Endodermal cell (in vitro differentiated cells): ENCODE data around the gene ZBTB20. TPM values are rescaled to one million over a fixed set of nuclear protein-coding genes. Genes with fewer than 3 reads are reported as not detected.

Experiments used
- DNase-seq: peaks from one replicate; pipeline ENCODE4 v3.0.0-alpha.2; 2017
- H3K27ac ChIP-seq: 2 replicates; pipeline ENCODE4 v1.5.1; 2013; ENCODE audit warnings: mild to moderate bottlenecking, low read depth, low read length, moderate library complexity
- H3K27me3 ChIP-seq: 2 replicates; pipeline ENCODE4 v1.6.1; 2013; ENCODE audit warnings: mild to moderate bottlenecking, low read length, moderate library complexity; ENCODE audit not compliant: insufficient read depth, control insufficient read depth, poor library complexity, severe bottlenecking
- H3K36me3 ChIP-seq: 2 replicates; pipeline ENCODE4 v1.7.0; 2013; ENCODE audit warnings: mild to moderate bottlenecking, low read length, moderate library complexity; ENCODE audit not compliant: control insufficient read depth, insufficient read depth
- H3K4me1 ChIP-seq: one replicate; pipeline ENCODE4 v1.7.0; 2013; ENCODE audit warnings: low read length; ENCODE audit not compliant: control insufficient read depth, insufficient read depth
- H3K4me3 ChIP-seq: 2 replicates; pipeline ENCODE4 v1.5.1; 2013; ENCODE audit warnings: mild to moderate bottlenecking, low read length, moderate library complexity
- H3K9ac ChIP-seq: 2 replicates; pipeline ENCODE4 v1.6.1; 2013; ENCODE audit warnings: mild to moderate bottlenecking, low read length, moderate library complexity; ENCODE audit not compliant: poor library complexity, severe bottlenecking; ENCODE audit errors: extremely low read depth
- H3K9me3 ChIP-seq: 2 replicates; pipeline ENCODE4 v1.6.1; 2013; ENCODE audit warnings: mild to moderate bottlenecking, low read length, moderate library complexity; ENCODE audit not compliant: control insufficient read depth
- H3K27ac Mint-ChIP-seq: 2 replicates; pipeline ENCODE4 v1.8.0; 2020; ENCODE audit warnings: mixed read lengths
- H3K27me3 Mint-ChIP-seq: 2 replicates; pipeline ENCODE4 v1.8.0; 2021; ENCODE audit warnings: mild to moderate bottlenecking, mixed read lengths; ENCODE audit not compliant: insufficient read depth
- H3K36me3 Mint-ChIP-seq: 2 replicates; pipeline ENCODE4 v1.8.0; 2020; ENCODE audit warnings: low read depth, mixed read lengths
- H3K4me1 Mint-ChIP-seq: 2 replicates; pipeline ENCODE4 v1.8.0; 2020; ENCODE audit warnings: mixed read lengths
- H3K4me3 Mint-ChIP-seq: 2 replicates; pipeline ENCODE4 v1.8.0; 2020; ENCODE audit warnings: mild to moderate bottlenecking, moderate library complexity, mixed read lengths
- H3K9me3 Mint-ChIP-seq: 2 replicates; pipeline ENCODE4 v1.8.0; 2020; ENCODE audit warnings: mild to moderate bottlenecking, mixed read lengths
- CTCF ChIP-seq: fragments of 200-600 bp; sonication (generic); conservative IDR thresholded peaks from 2 replicates; pipeline ENCODE4 v1.5.0; 2021; ENCODE audit warnings: antibody characterized with exemption, mild to moderate bottlenecking
- WGBS, 2 experiments: methylation state at CpG; one replicate each; pipeline versions ENCODE4 v1.1.5 to v1.1.7; 2013; ENCODE audit warnings: missing lambda C conversion rate in 2 of 2, mixed read lengths in 1 of 2; ENCODE audit not compliant: insufficient coverage in 1 of 2, insufficient read length in 1 of 2; 5-methylcytosine and 5-hydroxymethylcytosine counted together
- total RNA-seq, 2 donors: library from RNA; stranded (reverse); fragmentation: NEBNext Ultra II Directional in 1 of 2; extraction: Animal tissue kit (Norgen Biotek cat#: 25700) in 1 of 2; gene quantifications; 2 replicates in 1 of 2; 3 replicates in 1 of 2; pipeline ENCODE4 v1.2.1, GENCODE V29; 2021

The ZBTB20 gene
- total RNA-seq, 2 donors from 2014 or later = 1.6 to 2.9 TPM

DNA sequence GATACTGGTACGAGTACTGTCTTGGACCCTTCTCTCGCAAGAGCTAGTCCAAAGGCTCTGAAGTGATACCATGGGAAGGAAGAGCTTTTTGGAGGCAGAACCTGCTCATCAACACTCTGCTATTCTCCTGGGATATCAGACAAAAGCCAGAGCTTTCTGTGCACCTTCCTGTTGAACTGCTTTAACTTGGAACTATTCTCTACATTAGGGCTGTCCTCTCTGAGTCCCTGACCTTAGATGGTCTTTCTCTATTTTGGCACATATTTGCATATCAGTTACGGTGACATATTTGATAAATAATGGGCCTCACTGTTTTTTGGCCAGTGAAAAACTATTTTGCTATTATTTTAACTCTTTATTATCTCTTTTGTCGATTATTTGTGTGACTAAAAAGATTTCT lies 706.4 kb downstream of the ZBTB20 start:
- no peak overlapping the region for H3K27ac ChIP-seq
- H3K9me3 Mint-ChIP-seq = no peaks in the 10 kb centered on the region
- H3K36me3 Mint-ChIP-seq = no peaks in the 10 kb centered on the region
- H3K36me3 ChIP-seq = no peaks in the 10 kb centered on the region
- TF ChIP-seq CTCF = no peak
- H3K9ac ChIP-seq = no peak overlapping the region
- H3K4me1 ChIP-seq = no peaks in the 10 kb centered on the region
- H3K4me1 Mint-ChIP-seq = peaks cover 4% of the 10 kb centered on the region
- H3K4me3 Mint-ChIP-seq = no peak overlapping the region
- H3K27me3 ChIP-seq = no peaks in the 10 kb centered on the region
- H3K9me3 ChIP-seq = no peaks in the 10 kb centered on the region
- 85 to 94% methylated on average over 2 to 3 of the region's 4 CpGs for WGBS, 2 experiments
- H3K27ac Mint-ChIP-seq = no peak overlapping the region
- H3K4me3 ChIP-seq = no peak overlapping the region
- no peak for DNase-seq
- H3K27me3 Mint-ChIP-seq = no peaks in the 10 kb centered on the region

DNA sequence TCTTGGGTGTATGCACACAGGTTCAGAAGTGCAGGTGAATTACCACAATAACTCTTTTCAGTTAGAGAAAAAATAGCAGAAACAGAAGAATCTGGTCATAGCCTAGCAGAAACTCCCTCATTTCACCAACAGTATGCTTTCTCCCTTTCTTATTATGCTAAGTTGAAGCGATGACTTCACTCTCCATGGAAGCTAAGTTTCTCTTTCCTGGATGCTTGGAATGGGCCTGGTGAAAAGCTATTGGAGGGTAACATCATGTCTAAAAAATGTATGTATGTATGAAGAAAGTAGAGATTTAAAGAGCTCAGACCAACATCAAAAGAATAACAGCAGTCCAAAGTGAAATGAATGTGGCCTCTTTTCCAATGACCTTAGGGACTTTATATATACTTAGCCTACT lies 707.8 kb downstream of the ZBTB20 start:
- Histone ChIP-seq H3K27me3 (no peaks in the 10 kb centered on the region), H3K9ac (no peak overlapping the region), H3K4me1 (no peaks in the 10 kb centered on the region), H3K36me3 (no peaks in the 10 kb centered on the region), H3K4me3 (no peak overlapping the region), H3K9me3 (no peaks in the 10 kb centered on the region), H3K27ac (no peak overlapping the region)
- peaks cover 4% of the 10 kb centered on the region for H3K4me1 Mint-ChIP-seq
- WGBS, 2 experiments = 85% methylated on average over 1 of the region's 1 CpG; no CpG with 5 or more reads in 1 of the 2 experiments
- no peaks in the 10 kb centered on the region for H3K27me3 Mint-ChIP-seq
- H3K36me3 Mint-ChIP-seq = no peaks in the 10 kb centered on the region
- no peak overlapping the region for H3K4me3 Mint-ChIP-seq
- no peak for TF ChIP-seq CTCF
- no peaks in the 10 kb centered on the region for H3K9me3 Mint-ChIP-seq
- no peak overlapping the region for H3K27ac Mint-ChIP-seq
- DNase-seq = no peak

DNA sequence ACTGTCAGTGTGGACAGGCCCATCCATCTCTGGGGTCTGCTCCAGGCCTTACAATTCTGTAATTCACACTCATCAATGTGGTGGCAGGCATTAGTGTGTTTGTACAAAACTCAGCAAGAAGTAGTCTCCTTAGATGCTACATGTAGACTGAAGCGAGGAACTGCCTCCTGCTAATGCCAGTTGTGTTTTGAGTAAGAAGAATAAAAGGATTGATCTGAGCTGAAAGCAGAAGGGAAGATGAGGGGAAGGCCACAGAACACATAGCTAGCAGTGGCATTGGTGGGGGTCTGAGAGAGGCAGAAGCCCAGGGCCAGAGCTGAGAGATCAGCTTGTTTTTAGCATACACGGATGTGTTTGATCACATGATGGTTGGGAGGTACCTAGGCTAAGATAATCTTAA lies 709.2 kb downstream of the ZBTB20 start:
- WGBS, 2 experiments = 91 to 93% methylated on average over 2 of the region's 2 CpGs
- peaks cover 4% of the 10 kb centered on the region for H3K4me1 Mint-ChIP-seq
- H3K27me3 ChIP-seq = no peaks in the 10 kb centered on the region
- H3K36me3 ChIP-seq = no peaks in the 10 kb centered on the region
- H3K27ac Mint-ChIP-seq = no peak overlapping the region
- H3K36me3 Mint-ChIP-seq = no peaks in the 10 kb centered on the region
- H3K27me3 Mint-ChIP-seq = no peaks in the 10 kb centered on the region
- H3K9me3 Mint-ChIP-seq = no peaks in the 10 kb centered on the region
- H3K9ac ChIP-seq = no peak overlapping the region
- no peak for TF ChIP-seq CTCF
- H3K4me3 ChIP-seq = no peak overlapping the region
- H3K9me3 ChIP-seq = no peaks in the 10 kb centered on the region
- H3K4me1 ChIP-seq = no peaks in the 10 kb centered on the region
- H3K27ac ChIP-seq = no peak overlapping the region
- no peak for DNase-seq
- no peak overlapping the region for H3K4me3 Mint-ChIP-seq
